ENCODE measurements around the gene PIGM. TPM values are rescaled to one million over a fixed set of nuclear protein-coding genes. Genes with fewer than 3 reads are reported as not detected.

The PIGM gene
- polyA plus RNA-seq, 1 experiment = 6.6 TPM

GRCh38 chr1:159989581-159989980, 42.2 kb downstream of the PIGM start:
- ChIA-PET POLR2A (no interaction called here), CTCF (interaction anchor here (0.8 to 2.1 kb wide), 2 partner anchors 17 to 53 kb away, joined by 3 to 21 read pairs; no protein-coding TSS in a partner anchor)
- no peak overlapping the region for H3K27ac ChIP-seq (ENCODE audit: low read depth, low read length)
- no peak for TF ChIP-seq CTCF (IDR thresholded peaks at IDR 0.05; ENCODE audit: low read depth, low read length)
- DNase-seq (ENCODE audit: low read depth, low spot score) = no peak
- no peak overlapping the region for H3K4me3 ChIP-seq (ENCODE audit: low read depth, low read length)
- peaks cover 11% of the 10 kb centered on the region for H3K27me3 ChIP-seq (ENCODE audit: control insufficient read depth, insufficient read depth, low read length)
- H3K9me3 ChIP-seq (ENCODE audit: control insufficient read depth, insufficient read depth, low read length) = no peaks in the 10 kb centered on the region

DNA sequence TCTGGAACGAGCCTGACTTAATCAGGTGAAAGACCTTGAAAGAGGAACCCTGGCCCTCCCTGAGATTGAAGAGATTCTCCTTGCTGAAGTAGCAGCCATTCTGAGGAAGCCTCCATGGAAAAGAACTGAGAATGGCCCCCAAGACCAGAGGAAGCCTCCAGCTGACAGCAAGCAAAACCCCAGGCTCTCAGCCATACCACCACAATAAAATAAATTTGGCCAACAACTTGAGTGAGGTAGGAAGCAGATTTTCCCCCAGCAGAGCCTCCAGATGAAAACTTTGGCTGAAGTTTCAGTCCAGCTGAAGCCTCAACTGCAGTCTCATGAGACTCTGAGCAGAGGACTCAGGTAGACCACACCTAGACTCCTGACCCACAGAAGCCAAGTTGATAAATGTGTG, 43.8 kb downstream of the PIGM start:
- POLR2A ChIA-PET = no interaction called here
- CTCF ChIA-PET = no interaction called here
- no peak overlapping the region for H3K4me3 ChIP-seq (ENCODE audit: low read depth, low read length)
- H3K27ac ChIP-seq (ENCODE audit: low read depth, low read length) = peak overlapping the region; percentile 11
- peaks cover 18% of the 10 kb centered on the region for H3K27me3 ChIP-seq (ENCODE audit: control insufficient read depth, insufficient read depth, low read length)
- no peak for TF ChIP-seq CTCF (IDR thresholded peaks at IDR 0.05; ENCODE audit: low read depth, low read length)
- no peaks in the 10 kb centered on the region for H3K9me3 ChIP-seq (ENCODE audit: control insufficient read depth, insufficient read depth, low read length)
- no peak for DNase-seq (ENCODE audit: low read depth, low spot score)

GRCh38 chr1:159987186-159987585, 44.6 kb downstream of the PIGM start:
- no peak for TF ChIP-seq CTCF (IDR thresholded peaks at IDR 0.05; ENCODE audit: low read depth, low read length)
- Histone ChIP-seq H3K27me3 (ENCODE audit: control insufficient read depth, insufficient read depth, low read length) (peaks cover 18% of the 10 kb centered on the region), H3K27ac (ENCODE audit: low read depth, low read length) (no peak overlapping the region), H3K9me3 (ENCODE audit: control insufficient read depth, insufficient read depth, low read length) (no peaks in the 10 kb centered on the region), H3K4me3 (ENCODE audit: low read depth, low read length) (no peak overlapping the region)
- POLR2A ChIA-PET = no interaction called here
- CTCF ChIA-PET = interaction anchor here (1.3 kb wide), 1 partner anchor 20 kb away, joined by 8 read pairs; no protein-coding TSS in a partner anchor
- DNase-seq (ENCODE audit: low read depth, low spot score) = no peak

DNA sequence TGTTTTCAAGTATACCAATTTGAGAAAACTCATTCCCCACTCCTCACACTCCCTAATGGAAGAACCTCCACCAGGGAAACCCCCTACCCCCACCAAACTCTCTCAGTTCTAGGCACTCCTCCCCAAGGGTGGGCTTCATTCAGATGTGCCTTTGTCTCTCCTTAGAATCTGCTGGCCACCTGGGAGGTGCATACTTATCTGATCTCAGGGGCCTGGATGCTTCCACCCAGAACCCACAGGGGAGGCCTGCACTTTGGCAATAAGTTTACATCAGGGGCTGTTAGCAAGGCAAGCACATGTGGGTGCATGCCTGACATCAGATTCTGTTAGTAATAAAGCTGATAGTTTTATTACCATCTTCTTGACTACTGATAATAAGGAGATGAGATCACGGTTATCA, 45.3 kb downstream of the PIGM start:
- POLR2A ChIA-PET = no interaction called here
- H3K27me3 ChIP-seq (ENCODE audit: control insufficient read depth, insufficient read depth, low read length) = peaks cover 19% of the 10 kb centered on the region
- no peak for TF ChIP-seq CTCF (IDR thresholded peaks at IDR 0.05; ENCODE audit: low read depth, low read length)
- no peaks in the 10 kb centered on the region for H3K9me3 ChIP-seq (ENCODE audit: control insufficient read depth, insufficient read depth, low read length)
- CTCF ChIA-PET = interaction anchor here (1.3 kb wide), 1 partner anchor 21 kb away, joined by 8 read pairs; no protein-coding TSS in a partner anchor
- no peak for DNase-seq (ENCODE audit: low read depth, low spot score)
- H3K27ac ChIP-seq (ENCODE audit: low read depth, low read length) = no peak overlapping the region
- H3K4me3 ChIP-seq (ENCODE audit: low read depth, low read length) = no peak overlapping the region

DNA sequence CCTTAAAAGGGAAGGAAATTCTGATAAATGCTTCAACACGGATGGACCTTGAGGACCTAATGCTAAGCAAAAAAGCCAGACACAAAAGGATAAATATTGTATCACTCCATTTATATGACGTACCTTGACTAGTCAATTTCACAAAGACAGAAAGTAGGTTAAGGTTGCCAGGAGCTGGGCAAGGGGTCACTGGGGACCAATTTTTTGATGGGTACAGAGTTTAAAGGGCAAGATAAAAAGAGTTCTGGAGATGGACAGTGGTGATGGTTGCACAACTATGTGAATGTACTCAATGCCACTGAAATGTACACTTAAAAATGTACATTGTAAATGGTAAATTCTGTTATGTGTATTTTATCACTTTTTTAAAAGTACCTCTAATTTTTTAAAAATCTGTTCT, 45.7 kb downstream of the PIGM start:
- Histone ChIP-seq H3K4me3 (ENCODE audit: low read depth, low read length) (no peak overlapping the region), H3K9me3 (ENCODE audit: control insufficient read depth, insufficient read depth, low read length) (no peaks in the 10 kb centered on the region), H3K27ac (ENCODE audit: low read depth, low read length) (no peak overlapping the region), H3K27me3 (ENCODE audit: control insufficient read depth, insufficient read depth, low read length) (peaks cover 23% of the 10 kb centered on the region)
- no peak for DNase-seq (ENCODE audit: low read depth, low spot score)
- no peak for TF ChIP-seq CTCF (IDR thresholded peaks at IDR 0.05; ENCODE audit: low read depth, low read length)
- CTCF ChIA-PET = interaction anchor here (1.3 kb wide), 1 partner anchor 21 kb away, joined by 8 read pairs; no protein-coding TSS in a partner anchor
- POLR2A ChIA-PET = no interaction called here
